ENCODE data around the gene DDX54.

DNA sequence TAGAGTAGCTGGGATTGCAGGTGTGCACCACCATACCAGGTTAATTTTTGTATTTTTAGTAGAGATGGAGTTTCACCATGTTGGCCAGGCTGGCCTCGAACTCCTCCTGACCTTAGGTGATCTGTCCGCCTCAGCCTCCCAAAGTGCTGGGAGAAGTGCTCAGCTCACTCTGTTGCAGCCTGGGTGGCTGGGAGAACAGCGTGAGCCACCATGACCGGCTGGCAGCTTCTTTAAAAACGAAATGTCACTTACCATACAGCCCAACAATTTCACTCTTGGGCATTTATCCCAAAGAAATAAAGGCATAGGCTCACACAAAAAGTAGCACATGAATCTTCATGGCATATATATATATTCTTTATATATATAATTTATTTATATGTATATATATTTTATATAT is 40.5 kb downstream of the DDX54 start:
- TF ChIP-seq POLR2AphosphoS5 (IDR thresholded peaks at IDR 0.05; ENCODE audit: borderline replicate concordance, low read depth, low read length) (no peak), EZH2 (IDR thresholded peaks at IDR 0.05) (no peak)

Data from SK-N-MC (cell line).